Endodermal cell (in vitro differentiated cells): ENCODE results near the gene GAB2. TPM values are rescaled to one million over a fixed set of nuclear protein-coding genes. Genes with fewer than 3 reads are reported as not detected.

ENCODE experiments used
- DNase-seq: peaks from one replicate; pipeline ENCODE4 v3.0.0-alpha.2; 2017
- H3K27ac ChIP-seq: 2 replicates; pipeline ENCODE4 v1.5.1; 2013; ENCODE audit warnings: mild to moderate bottlenecking, low read depth, low read length, moderate library complexity
- H3K27me3 ChIP-seq: 2 replicates; pipeline ENCODE4 v1.6.1; 2013; ENCODE audit warnings: mild to moderate bottlenecking, low read length, moderate library complexity; ENCODE audit not compliant: insufficient read depth, control insufficient read depth, poor library complexity, severe bottlenecking
- H3K36me3 ChIP-seq: 2 replicates; pipeline ENCODE4 v1.7.0; 2013; ENCODE audit warnings: mild to moderate bottlenecking, low read length, moderate library complexity; ENCODE audit not compliant: control insufficient read depth, insufficient read depth
- H3K4me1 ChIP-seq: one replicate; pipeline ENCODE4 v1.7.0; 2013; ENCODE audit warnings: low read length; ENCODE audit not compliant: control insufficient read depth, insufficient read depth
- H3K4me3 ChIP-seq: 2 replicates; pipeline ENCODE4 v1.5.1; 2013; ENCODE audit warnings: mild to moderate bottlenecking, low read length, moderate library complexity
- H3K9ac ChIP-seq: 2 replicates; pipeline ENCODE4 v1.6.1; 2013; ENCODE audit warnings: mild to moderate bottlenecking, low read length, moderate library complexity; ENCODE audit not compliant: poor library complexity, severe bottlenecking; ENCODE audit errors: extremely low read depth
- H3K9me3 ChIP-seq: 2 replicates; pipeline ENCODE4 v1.6.1; 2013; ENCODE audit warnings: mild to moderate bottlenecking, low read length, moderate library complexity; ENCODE audit not compliant: control insufficient read depth
- H3K27ac Mint-ChIP-seq: 2 replicates; pipeline ENCODE4 v1.8.0; 2020; ENCODE audit warnings: mixed read lengths
- H3K27me3 Mint-ChIP-seq: 2 replicates; pipeline ENCODE4 v1.8.0; 2021; ENCODE audit warnings: mild to moderate bottlenecking, mixed read lengths; ENCODE audit not compliant: insufficient read depth
- H3K36me3 Mint-ChIP-seq: 2 replicates; pipeline ENCODE4 v1.8.0; 2020; ENCODE audit warnings: low read depth, mixed read lengths
- H3K4me1 Mint-ChIP-seq: 2 replicates; pipeline ENCODE4 v1.8.0; 2020; ENCODE audit warnings: mixed read lengths
- H3K4me3 Mint-ChIP-seq: 2 replicates; pipeline ENCODE4 v1.8.0; 2020; ENCODE audit warnings: mild to moderate bottlenecking, moderate library complexity, mixed read lengths
- H3K9me3 Mint-ChIP-seq: 2 replicates; pipeline ENCODE4 v1.8.0; 2020; ENCODE audit warnings: mild to moderate bottlenecking, mixed read lengths
- WGBS, 2 experiments: methylation state at CpG; one replicate each; pipeline versions ENCODE4 v1.1.5 to v1.1.7; 2013; ENCODE audit warnings: missing lambda C conversion rate in 2 of 2, mixed read lengths in 1 of 2; ENCODE audit not compliant: insufficient coverage in 1 of 2, insufficient read length in 1 of 2; 5-methylcytosine and 5-hydroxymethylcytosine counted together
- total RNA-seq, 2 donors: library from RNA; stranded (reverse); fragmentation: NEBNext Ultra II Directional in 1 of 2; extraction: Animal tissue kit (Norgen Biotek cat#: 25700) in 1 of 2; gene quantifications; 2 replicates in 1 of 2; 3 replicates in 1 of 2; pipeline ENCODE4 v1.2.1, GENCODE V29; 2021
- TF ChIP-seq, protein P1 (sequence below): fragments of 200-600 bp; sonication (generic); conservative IDR thresholded peaks from 2 replicates; pipeline ENCODE4 v1.5.0; 2021; ENCODE audit warnings: antibody characterized with exemption, mild to moderate bottlenecking

Gene GAB2
- total RNA-seq, 2 donors from 2014 or later: 26.9 to 62.8 TPM

DNA sequence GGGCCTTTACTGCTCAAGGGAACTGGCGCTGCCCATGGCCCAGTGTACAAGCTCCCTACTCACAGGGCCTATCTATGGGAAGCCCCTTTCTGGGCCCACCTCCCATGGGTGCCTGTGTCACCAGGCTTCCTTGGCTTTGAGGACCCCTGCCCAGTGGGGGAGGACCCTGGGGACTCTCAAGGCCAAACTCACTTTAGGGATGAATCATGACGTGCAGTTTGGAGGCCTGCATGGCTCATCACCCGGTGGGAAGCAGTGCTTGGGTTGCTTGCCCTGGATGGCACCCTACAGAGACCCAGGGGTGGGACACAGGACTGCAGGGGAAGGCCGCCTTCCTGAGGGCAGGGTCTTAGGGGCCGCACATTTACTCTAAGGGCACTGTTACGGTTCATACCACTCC lies 245.7 kb downstream of the GAB2 start:
- no peaks in the 10 kb centered on the region for H3K27me3 ChIP-seq
- 84 to 89% methylated on average over 3 to 6 of the region's 6 CpGs for WGBS, 2 experiments
- Mint-ChIP-seq H3K4me1 (peaks cover 14% of the 10 kb centered on the region), H3K36me3 (peaks cover 14% of the 10 kb centered on the region), H3K27me3 (no peaks in the 10 kb centered on the region), H3K9me3 (no peaks in the 10 kb centered on the region), H3K4me3 (no peak overlapping the region), H3K27ac (no peak overlapping the region)
- no peaks in the 10 kb centered on the region for H3K9me3 ChIP-seq
- H3K27ac ChIP-seq: no peak overlapping the region
- no peak overlapping the region for H3K9ac ChIP-seq
- no peak overlapping the region for H3K4me3 ChIP-seq
- TF ChIP-seq, protein P1, sequence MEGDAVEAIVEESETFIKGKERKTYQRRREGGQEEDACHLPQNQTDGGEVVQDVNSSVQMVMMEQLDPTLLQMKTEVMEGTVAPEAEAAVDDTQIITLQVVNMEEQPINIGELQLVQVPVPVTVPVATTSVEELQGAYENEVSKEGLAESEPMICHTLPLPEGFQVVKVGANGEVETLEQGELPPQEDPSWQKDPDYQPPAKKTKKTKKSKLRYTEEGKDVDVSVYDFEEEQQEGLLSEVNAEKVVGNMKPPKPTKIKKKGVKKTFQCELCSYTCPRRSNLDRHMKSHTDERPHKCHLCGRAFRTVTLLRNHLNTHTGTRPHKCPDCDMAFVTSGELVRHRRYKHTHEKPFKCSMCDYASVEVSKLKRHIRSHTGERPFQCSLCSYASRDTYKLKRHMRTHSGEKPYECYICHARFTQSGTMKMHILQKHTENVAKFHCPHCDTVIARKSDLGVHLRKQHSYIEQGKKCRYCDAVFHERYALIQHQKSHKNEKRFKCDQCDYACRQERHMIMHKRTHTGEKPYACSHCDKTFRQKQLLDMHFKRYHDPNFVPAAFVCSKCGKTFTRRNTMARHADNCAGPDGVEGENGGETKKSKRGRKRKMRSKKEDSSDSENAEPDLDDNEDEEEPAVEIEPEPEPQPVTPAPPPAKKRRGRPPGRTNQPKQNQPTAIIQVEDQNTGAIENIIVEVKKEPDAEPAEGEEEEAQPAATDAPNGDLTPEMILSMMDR: no peak
- H3K4me1 ChIP-seq: peaks cover 3% of the 10 kb centered on the region
- no peak for DNase-seq
- H3K36me3 ChIP-seq: peaks cover 5% of the 10 kb centered on the region

DNA sequence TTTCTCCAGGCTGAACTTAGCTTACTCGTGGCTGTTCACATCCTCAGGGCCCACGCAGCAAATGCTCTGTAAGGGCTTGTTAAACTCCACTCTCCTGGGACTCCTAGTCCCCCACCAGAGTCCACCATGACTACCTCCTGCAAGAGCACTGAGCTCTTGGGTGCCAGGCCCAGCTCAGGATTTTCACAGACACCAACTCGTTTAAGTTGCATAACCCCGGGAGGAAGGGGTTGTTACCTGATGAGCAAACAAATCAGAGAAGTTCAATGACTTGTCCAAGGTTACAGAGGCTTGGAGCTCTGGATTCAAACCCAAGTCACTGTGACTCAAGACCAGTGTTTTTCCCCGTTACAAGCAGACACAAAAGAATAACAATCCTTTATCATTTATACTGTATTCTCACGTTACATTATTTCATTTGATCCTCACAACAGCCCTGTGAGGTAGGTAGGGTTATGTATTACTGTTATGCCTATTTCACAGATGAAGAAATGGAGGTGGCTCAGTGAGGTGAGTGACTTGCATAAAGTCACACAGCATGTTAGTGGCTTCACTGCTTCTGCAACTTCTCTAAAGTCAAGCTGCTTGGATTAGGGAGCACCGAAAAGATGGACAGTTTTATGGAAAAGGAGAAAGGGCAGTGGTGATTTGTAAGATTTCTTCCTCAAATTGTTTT lies 246.6 kb downstream of the GAB2 start:
- H3K4me3 Mint-ChIP-seq: no peak overlapping the region
- no peak for DNase-seq
- Histone ChIP-seq H3K9ac (no peak overlapping the region), H3K27me3 (no peaks in the 10 kb centered on the region), H3K4me3 (no peak overlapping the region), H3K4me1 (peaks cover 3% of the 10 kb centered on the region), H3K27ac (no peak overlapping the region), H3K9me3 (no peaks in the 10 kb centered on the region), H3K36me3 (peaks cover 5% of the 10 kb centered on the region)
- H3K36me3 Mint-ChIP-seq: peaks cover 10% of the 10 kb centered on the region
- H3K27ac Mint-ChIP-seq: no peak overlapping the region
- TF ChIP-seq, protein P1: no peak
- no peaks in the 10 kb centered on the region for H3K27me3 Mint-ChIP-seq
- 90% methylated on average over 6 of the region's 7 CpGs for WGBS, 2 experiments
- H3K4me1 Mint-ChIP-seq: peaks cover 16% of the 10 kb centered on the region
- no peaks in the 10 kb centered on the region for H3K9me3 Mint-ChIP-seq

- no peaks in the 10 kb centered on the region for H3K9me3 Mint-ChIP-seq
- no peak for DNase-seq
- H3K36me3 ChIP-seq: peaks cover 5% of the 10 kb centered on the region
- no peak overlapping the region for H3K9ac ChIP-seq
- TF ChIP-seq, protein P1: no peak
- H3K4me1 ChIP-seq: peaks cover 6% of the 10 kb centered on the region
- no peak overlapping the region for H3K4me3 ChIP-seq
- no peaks in the 10 kb centered on the region for H3K27me3 ChIP-seq
- peaks cover 16% of the 10 kb centered on the region for H3K4me1 Mint-ChIP-seq
- no peak overlapping the region for H3K27ac Mint-ChIP-seq
- no peaks in the 10 kb centered on the region for H3K27me3 Mint-ChIP-seq
- H3K27ac ChIP-seq: no peak overlapping the region
- no peaks in the 10 kb centered on the region for H3K9me3 ChIP-seq
- H3K36me3 Mint-ChIP-seq: peaks cover 9% of the 10 kb centered on the region
- no peak overlapping the region for H3K4me3 Mint-ChIP-seq
- 94 to 95% methylated on average over 10 to 11 of the region's 11 CpGs for WGBS, 2 experiments
Observed at GRCh38 chr11:78170413-78170812, 247.2 kb downstream of the GAB2 start.
